MM.1S (cell line): ENCODE results near the gene SMIM22.

Source experiments
- DNase-seq: peaks from one replicate; pipeline ENCODE4 v3.0.0-alpha.2; 2015
- H2AFZ ChIP-seq: fragments of 300-600 bp; sonication (generic); 2 replicates; pipeline ENCODE4 v1.6.0; 2016; ENCODE audit warnings: antibody characterized with exemption, low read length
- H3F3A ChIP-seq: fragments of 300-600 bp; sonication (generic); 2 replicates; pipeline ENCODE4 v1.6.1; 2016; ENCODE audit warnings: mild to moderate bottlenecking, antibody characterized with exemption, low read length, moderate library complexity, mixed read lengths; ENCODE audit not compliant: insufficient read depth
- H3K27ac ChIP-seq: fragments of 300-600 bp; sonication (generic); 2 replicates; pipeline ENCODE4 v1.5.1; 2016; ENCODE audit warnings: mild to moderate bottlenecking, low read length
- H3K27me3 ChIP-seq: fragments of 300-600 bp; sonication (generic); replicated peaks from 2 replicates; pipeline ENCODE4 v1.6.0; 2016; ENCODE audit warnings: low read length; ENCODE audit not compliant: insufficient read depth
- H3K36me3 ChIP-seq: fragments of 300-600 bp; sonication (generic); replicated peaks from 2 replicates; pipeline ENCODE4 v1.6.1; 2016; ENCODE audit warnings: mild to moderate bottlenecking, low read length, mixed read lengths; ENCODE audit not compliant: insufficient read depth
- H3K4me1 ChIP-seq: fragments of 300-600 bp; sonication (generic); 2 replicates; pipeline ENCODE4 v1.6.1; 2016; ENCODE audit warnings: low read length, mixed read lengths
- H3K4me2 ChIP-seq: fragments of 300-600 bp; sonication (generic); 2 replicates; pipeline ENCODE4 v1.6.0; 2016; ENCODE audit warnings: low read depth, low read length
- H3K4me3 ChIP-seq: fragments of 300-600 bp; sonication (generic); 2 replicates; pipeline ENCODE4 v1.5.1; 2016; ENCODE audit warnings: low read length, mixed read lengths
- H3K79me2 ChIP-seq: fragments of 300-600 bp; sonication (generic); 2 replicates; pipeline ENCODE4 v1.6.1; 2016; ENCODE audit warnings: mixed run types, low read length, mixed read lengths
- H3K9ac ChIP-seq: fragments of 300-600 bp; sonication (generic); 2 replicates; pipeline ENCODE4 v1.6.1; 2016; ENCODE audit warnings: low read length, mixed read lengths
- H3K9me2 ChIP-seq: fragments of 300-600 bp; sonication (generic); replicated peaks from 2 replicates; pipeline ENCODE4 v1.6.1; 2016; ENCODE audit warnings: mild to moderate bottlenecking, low read length, mixed read lengths; ENCODE audit not compliant: insufficient read depth
- H3K9me3 ChIP-seq: fragments of 300-600 bp; sonication (generic); replicated peaks from 2 replicates; pipeline ENCODE4 v1.6.1; 2016; ENCODE audit warnings: mild to moderate bottlenecking, low read length, mixed read lengths; ENCODE audit not compliant: insufficient read depth
- H4K20me1 ChIP-seq: fragments of 300-600 bp; sonication (generic); 2 replicates; pipeline ENCODE4 v1.6.1; 2016; ENCODE audit warnings: mild to moderate bottlenecking, low read length, moderate library complexity, mixed read lengths; ENCODE audit not compliant: insufficient read depth
- CTCF ChIP-seq: fragments of 300-600 bp; sonication (generic); IDR thresholded peaks from 2 replicates; pipeline ENCODE4 v1.5.1; 2016; ENCODE audit warnings: antibody characterized with exemption, low read length, mixed read lengths
- EZH2 ChIP-seq: fragments of 300-600 bp; sonication (generic); optimal IDR thresholded peaks from 2 replicates; pipeline ENCODE3; 2017; ENCODE audit warnings: low read depth, mild to moderate bottlenecking, antibody characterized with exemption, low read length, mixed read lengths
- EZH2phosphoT487 ChIP-seq: fragments of 300-600 bp; sonication (generic); IDR thresholded peaks from 2 replicates; pipeline ENCODE4 v1.6.1; 2018; ENCODE audit warnings: antibody characterized with exemption, low read length

SMIM22 gene

GRCh38 chr16:4813251-4814003 is 18.3 kb downstream of the SMIM22 start:
- Histone ChIP-seq H2AFZ (no peak overlapping the region), H3K27me3 (no peaks in the 10 kb centered on the region), H3K36me3 (no peaks in the 10 kb centered on the region), H3K79me2 (no peaks in the 10 kb centered on the region), H3F3A (peaks cover 3% of the 10 kb centered on the region; the same call in 1 of the 2 replicates), H4K20me1 (no peaks in the 10 kb centered on the region), H3K9me2 (no peaks in the 10 kb centered on the region), H3K4me1 (no peaks in the 10 kb centered on the region), H3K4me3 (no peak overlapping the region), H3K4me2 (no peak overlapping the region), H3K9ac (no peak overlapping the region), H3K9me3 (no peaks in the 10 kb centered on the region), H3K27ac (no peak overlapping the region)
- DNase-seq: no peak
- TF ChIP-seq EZH2: no peak
- no peak for TF ChIP-seq EZH2phosphoT487
- no peak for TF ChIP-seq CTCF

- H2AFZ ChIP-seq: no peak overlapping the region
- H3K36me3 ChIP-seq: no peaks in the 10 kb centered on the region
- H3K4me2 ChIP-seq: no peak overlapping the region
- peaks cover 3% of the 10 kb centered on the region; the same call in 1 of the 2 replicates for H3F3A ChIP-seq
- H3K9me3 ChIP-seq: no peaks in the 10 kb centered on the region
- H3K27ac ChIP-seq: no peak overlapping the region
- no peak for DNase-seq
- H4K20me1 ChIP-seq: no peaks in the 10 kb centered on the region
- no peak overlapping the region for H3K4me3 ChIP-seq
- H3K79me2 ChIP-seq: no peaks in the 10 kb centered on the region
- no peaks in the 10 kb centered on the region for H3K4me1 ChIP-seq
- no peaks in the 10 kb centered on the region for H3K9me2 ChIP-seq
- TF ChIP-seq EZH2 (no peak), CTCF (no peak), EZH2phosphoT487 (no peak)
- no peaks in the 10 kb centered on the region for H3K27me3 ChIP-seq
- H3K9ac ChIP-seq: no peak overlapping the region
Measured at GRCh38 chr16:4814046-4814445, 18.9 kb downstream of the SMIM22 start.

- no peak overlapping the region for H3K27ac ChIP-seq
- TF ChIP-seq EZH2phosphoT487: no peak
- no peak overlapping the region for H2AFZ ChIP-seq
- H3K27me3 ChIP-seq: no peaks in the 10 kb centered on the region
- H4K20me1 ChIP-seq: no peaks in the 10 kb centered on the region
- no peaks in the 10 kb centered on the region for H3K36me3 ChIP-seq
- no peak overlapping the region for H3K4me3 ChIP-seq
- H3K9ac ChIP-seq: no peak overlapping the region
- H3K9me2 ChIP-seq: no peaks in the 10 kb centered on the region
- DNase-seq: no peak
- no peaks in the 10 kb centered on the region for H3K79me2 ChIP-seq
- no peak overlapping the region for H3K4me2 ChIP-seq
- H3K9me3 ChIP-seq: no peaks in the 10 kb centered on the region
- no peaks in the 10 kb centered on the region for H3K4me1 ChIP-seq
- peaks cover 3% of the 10 kb centered on the region; the same call in 1 of the 2 replicates for H3F3A ChIP-seq
Measured at GRCh38 chr16:4814542-4815173, 19.5 kb downstream of the SMIM22 start.

- TF ChIP-seq EZH2 (no peak), CTCF (no peak)
- H4K20me1 ChIP-seq: no peaks in the 10 kb centered on the region
- H3K9me3 ChIP-seq: no peaks in the 10 kb centered on the region
- DNase-seq: no peak
- no peaks in the 10 kb centered on the region for H3F3A ChIP-seq
- H3K4me2 ChIP-seq: no peak overlapping the region
- no peaks in the 10 kb centered on the region for H3K79me2 ChIP-seq
- H2AFZ ChIP-seq: no peak overlapping the region
- no peaks in the 10 kb centered on the region for H3K4me1 ChIP-seq
- H3K9ac ChIP-seq: no peak overlapping the region
- peaks cover 14% of the 10 kb centered on the region for H3K36me3 ChIP-seq
- H3K27ac ChIP-seq: no peak overlapping the region
- H3K4me3 ChIP-seq: no peak overlapping the region
- H3K27me3 ChIP-seq: no peaks in the 10 kb centered on the region
- no peaks in the 10 kb centered on the region for H3K9me2 ChIP-seq
Measured at GRCh38 chr16:4820652-4821051, 25.5 kb downstream of the SMIM22 start.
